Glutamatergic neuron (in vitro differentiated cells): ENCODE results near the gene GNAI2. TPM values are rescaled to one million over a fixed set of nuclear protein-coding genes. Genes with fewer than 3 reads are reported as not detected.
"Not testable (repeated sequence)": the region's sequence is repeated elsewhere in the genome, so short reads cannot be mapped to it uniquely, and the experiment has no call there.

Experiments used
- DNase-seq: peaks from one replicate; pipeline ENCODE4 v3.0.0; 2022
- H3K27ac Mint-ChIP-seq: one replicate; pipeline ENCODE4 v1.8.0; 2020; ENCODE audit warnings: mild to moderate bottlenecking, mixed read lengths, inconsistent platforms; ENCODE audit not compliant: unreplicated experiment
- H3K27me3 Mint-ChIP-seq: one replicate; pipeline ENCODE4 v1.8.0; 2020; ENCODE audit warnings: mild to moderate bottlenecking, moderate library complexity, mixed read lengths, inconsistent platforms; ENCODE audit not compliant: unreplicated experiment
- H3K36me3 Mint-ChIP-seq: one replicate; pipeline ENCODE4 v1.8.0; 2020; ENCODE audit warnings: mild to moderate bottlenecking, mixed read lengths, inconsistent platforms; ENCODE audit not compliant: unreplicated experiment
- H3K4me1 Mint-ChIP-seq: one replicate; pipeline ENCODE4 v1.8.0; 2020; ENCODE audit warnings: mild to moderate bottlenecking, low read depth, mixed read lengths, inconsistent platforms; ENCODE audit not compliant: unreplicated experiment
- H3K4me3 Mint-ChIP-seq: one replicate; pipeline ENCODE4 v1.8.0; 2020; ENCODE audit warnings: mild to moderate bottlenecking, mixed read lengths, inconsistent platforms; ENCODE audit not compliant: unreplicated experiment
- H3K9me3 Mint-ChIP-seq: one replicate; pipeline ENCODE4 v1.8.0; 2020; ENCODE audit warnings: mild to moderate bottlenecking, moderate library complexity, mixed read lengths, inconsistent platforms; ENCODE audit not compliant: unreplicated experiment
- CTCF ChIP-seq: fragments of 200-600 bp; sonication (generic); IDR thresholded peaks from one replicate; pipeline ENCODE4 v1.5.0; 2021; ENCODE audit not compliant: partially characterized antibody, unreplicated experiment
- total RNA-seq: library from RNA; stranded (reverse); fragmentation: NEBNext Ultra II Directional; extraction: Animal tissue kit (Norgen Biotek cat#: 25700); gene quantifications from one replicate; pipeline ENCODE4 v1.2.1, GENCODE V29; 2021; ENCODE audit not compliant: unreplicated experiment

The GNAI2 gene
- total RNA-seq, 1 donor from 2014 or later, result 297 TPM

GRCh38 chr3:50278123-50278879, 42.3 kb downstream of the GNAI2 start:
- Mint-ChIP-seq H3K4me1 (no peaks in the 10 kb centered on the region), H3K4me3 (no peak overlapping the region), H3K27me3 (peaks cover 12% of the 10 kb centered on the region), H3K27ac (no peak overlapping the region), H3K9me3 (peaks cover 4% of the 10 kb centered on the region), H3K36me3 (no peaks in the 10 kb centered on the region)
- TF ChIP-seq CTCF, result no peak
- DNase-seq, result no peak

GRCh38 chr3:50278880-50279224, 42.8 kb downstream of the GNAI2 start, which contains the start of gene LSMEM2:
LSMEM2 (plus strand) TSS chr3:50279087; CDS start chr3:50279114, 27 bp downstream.
- Mint-ChIP-seq H3K4me3 (no peak within 1 kb of the TSS), H3K36me3 (no peaks in the 10 kb centered on the region), H3K9me3 (peaks cover 4% of the 10 kb centered on the region), H3K27ac (no peak within 1 kb of the TSS), H3K27me3 (peaks cover 12% of the 10 kb centered on the region), H3K4me1 (no peaks in the 10 kb centered on the region)
- DNase-seq, result no peak
- TF ChIP-seq CTCF, result no peak

- H3K9me3 Mint-ChIP-seq, result peaks cover 3% of the 10 kb centered on the region
- H3K4me3 Mint-ChIP-seq, result no peak overlapping the region
- no peak overlapping the region for H3K27ac Mint-ChIP-seq
- no peak for TF ChIP-seq CTCF
- H3K27me3 Mint-ChIP-seq, result peaks cover 10% of the 10 kb centered on the region
- H3K4me1 Mint-ChIP-seq, result no peaks in the 10 kb centered on the region
- no peak for DNase-seq
- no peaks in the 10 kb centered on the region for H3K36me3 Mint-ChIP-seq
Observed at GRCh38 chr3:50279255-50280016, 43.4 kb downstream of the GNAI2 start.

GRCh38 chr3:50284121-50284520, 48.1 kb downstream of the GNAI2 start:
- not testable (repeated sequence) for H3K9me3 Mint-ChIP-seq, H3K27ac Mint-ChIP-seq, H3K36me3 Mint-ChIP-seq, H3K4me1 Mint-ChIP-seq, DNase-seq, H3K4me3 Mint-ChIP-seq, H3K27me3 Mint-ChIP-seq

- Mint-ChIP-seq H3K27me3 (peaks cover 1% of the 10 kb centered on the region), H3K27ac (no peak overlapping the region), H3K4me3 (no peak overlapping the region), H3K4me1 (peaks cover 3% of the 10 kb centered on the region), H3K9me3 (peaks cover 2% of the 10 kb centered on the region), H3K36me3 (no peaks in the 10 kb centered on the region)
- TF ChIP-seq CTCF, result no peak
- no peak for DNase-seq
Observed at GRCh38 chr3:50286322-50287227, 50.6 kb downstream of the GNAI2 start.
